HEK293 (cell line): ENCODE measurements around the gene RPL31.

Source experiments
- CTCF ChIP-seq: fragments of 450-650 bp; formaldehyde crosslinking; IDR thresholded peaks from 2 replicates; pipeline ENCODE4 v1.5.1; 2016; ENCODE audit warnings: missing biosample characterization, missing genetic modification characterization
- MZF1 ChIP-seq: fragments of 450-650 bp; formaldehyde crosslinking; IDR thresholded peaks from 2 replicates; pipeline ENCODE4 v1.5.1; 2017; ENCODE audit warnings: missing biosample characterization, missing genetic modification characterization, borderline replicate concordance
- REST ChIP-seq: fragments of 450-650 bp; formaldehyde crosslinking; IDR thresholded peaks from 2 replicates; pipeline ENCODE4 v1.5.1; 2016; ENCODE audit warnings: missing biosample characterization, missing genetic modification characterization
- SP3 ChIP-seq: fragments of 450-650 bp; formaldehyde crosslinking; IDR thresholded peaks from 2 replicates; pipeline ENCODE4 v1.5.1; 2016; ENCODE audit warnings: missing biosample characterization, missing genetic modification characterization
- ZBTB20 ChIP-seq: fragments of 450-650 bp; formaldehyde crosslinking; IDR thresholded peaks from 2 replicates; pipeline ENCODE4 v1.5.1; 2016; ENCODE audit warnings: missing biosample characterization, missing genetic modification characterization
- ZFHX2 ChIP-seq: fragments of 450-650 bp; formaldehyde crosslinking; conservative IDR thresholded peaks from 2 replicates; pipeline ENCODE4 v1.5.1; 2016; ENCODE audit warnings: missing biosample characterization, missing genetic modification characterization
- ZFP37 ChIP-seq: fragments of 450-650 bp; formaldehyde crosslinking; IDR thresholded peaks from 2 replicates; pipeline ENCODE4 v1.5.1; 2016; ENCODE audit warnings: missing biosample characterization, missing genetic modification characterization
- ZNF140 ChIP-seq: fragments of 450-650 bp; formaldehyde crosslinking; IDR thresholded peaks from 2 replicates; pipeline ENCODE4 v1.5.1; 2016; ENCODE audit warnings: missing biosample characterization, missing genetic modification characterization
- ZNF211 ChIP-seq: fragments of 450-650 bp; formaldehyde crosslinking; IDR thresholded peaks from 2 replicates; pipeline ENCODE4 v1.5.1; 2016; ENCODE audit warnings: low read depth, missing biosample characterization, missing genetic modification characterization
- ZNF23 ChIP-seq: fragments of 450-650 bp; formaldehyde crosslinking; IDR thresholded peaks from 2 replicates; pipeline ENCODE4 v1.5.1; 2016; ENCODE audit warnings: missing biosample characterization, missing genetic modification characterization, borderline replicate concordance
- ZNF311 ChIP-seq: fragments of 450-650 bp; formaldehyde crosslinking; IDR thresholded peaks from 2 replicates; pipeline ENCODE4 v1.5.1; 2017; ENCODE audit warnings: missing biosample characterization, missing genetic modification characterization, borderline replicate concordance
- ZNF391 ChIP-seq: fragments of 450-650 bp; formaldehyde crosslinking; IDR thresholded peaks from 2 replicates; pipeline ENCODE4 v1.5.1; 2016; ENCODE audit warnings: low read depth, missing biosample characterization, missing genetic modification characterization, borderline replicate concordance

- no peak for TF ChIP-seq CTCF (tag by site-specific recombination)
- TF ChIP-seq ZNF140 (tag by site-specific recombination) = no peak
- no peak for TF ChIP-seq REST
- TF ChIP-seq MZF1 = no peak
- TF ChIP-seq ZNF311 (tag by site-specific recombination) = no peak
- no peak for TF ChIP-seq ZFP37 (tag by site-specific recombination)
- no peak for TF ChIP-seq ZNF391 (tag by site-specific recombination)
- TF ChIP-seq ZFHX2 (tag by site-specific recombination) = no peak
- TF ChIP-seq ZNF211 (tag by site-specific recombination) = no peak
- TF ChIP-seq ZBTB20 (tag by site-specific recombination) = no peak
- no peak for TF ChIP-seq ZNF23 (tag by site-specific recombination)
- TF ChIP-seq SP3 (tag by site-specific recombination) = no peak
Observed at GRCh38 chr2:101048756-101049155, 46.7 kb downstream of the RPL31 start.
